GM13977 (cell line): ENCODE measurements around the gene CRADD.

Source experiments
- DNase-seq: peaks from one replicate; pipeline ENCODE4 v3.0.0; 2012; ENCODE audit warnings: low spot score
- CTCF ChIP-seq: IDR thresholded peaks from 2 replicates; pipeline ENCODE4 v1.5.1; 2012; ENCODE audit warnings: mild to moderate bottlenecking, control low read depth; ENCODE audit not compliant: insufficient read depth; ENCODE audit errors: extremely low read depth, missing control alignments
- in situ Hi-C: fragments of 300-500 bp; cut with MboI; formaldehyde crosslinking; loops from one replicate; pipeline ENCODE4 v1.12.0; 2022; ENCODE audit warnings: low sequenced_read_pairs, low pct_unique_long_range_greater_than_20kb, mixed read lengths, inconsistent platforms; ENCODE audit not compliant: unreplicated experiment

Gene CRADD

DNA sequence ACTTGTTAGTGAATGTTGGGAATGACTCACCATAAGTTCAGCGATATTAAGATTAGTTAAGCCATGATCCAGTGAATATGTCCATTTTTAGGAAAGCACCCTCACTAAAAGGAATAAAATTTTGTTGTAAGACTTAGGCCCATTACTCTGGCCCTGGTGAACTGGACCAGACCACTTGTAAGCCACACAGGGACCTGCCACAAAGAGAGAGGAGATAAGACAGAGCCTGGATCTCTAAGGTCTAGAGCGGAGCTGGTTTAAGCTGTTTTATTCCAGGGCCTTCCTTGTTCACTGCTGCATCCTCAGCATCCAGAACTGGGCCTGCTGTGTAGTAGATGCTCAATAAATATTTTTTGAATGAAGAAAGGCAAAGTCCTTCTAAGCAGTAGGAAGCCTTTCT lies 79.1 kb downstream of the CRADD start:
- DNase-seq, result no peak
- in situ Hi-C loops, result loop anchor here (25.0 kb wide), 1 partner anchor 331 kb away; no protein-coding TSS in a partner anchor

DNA sequence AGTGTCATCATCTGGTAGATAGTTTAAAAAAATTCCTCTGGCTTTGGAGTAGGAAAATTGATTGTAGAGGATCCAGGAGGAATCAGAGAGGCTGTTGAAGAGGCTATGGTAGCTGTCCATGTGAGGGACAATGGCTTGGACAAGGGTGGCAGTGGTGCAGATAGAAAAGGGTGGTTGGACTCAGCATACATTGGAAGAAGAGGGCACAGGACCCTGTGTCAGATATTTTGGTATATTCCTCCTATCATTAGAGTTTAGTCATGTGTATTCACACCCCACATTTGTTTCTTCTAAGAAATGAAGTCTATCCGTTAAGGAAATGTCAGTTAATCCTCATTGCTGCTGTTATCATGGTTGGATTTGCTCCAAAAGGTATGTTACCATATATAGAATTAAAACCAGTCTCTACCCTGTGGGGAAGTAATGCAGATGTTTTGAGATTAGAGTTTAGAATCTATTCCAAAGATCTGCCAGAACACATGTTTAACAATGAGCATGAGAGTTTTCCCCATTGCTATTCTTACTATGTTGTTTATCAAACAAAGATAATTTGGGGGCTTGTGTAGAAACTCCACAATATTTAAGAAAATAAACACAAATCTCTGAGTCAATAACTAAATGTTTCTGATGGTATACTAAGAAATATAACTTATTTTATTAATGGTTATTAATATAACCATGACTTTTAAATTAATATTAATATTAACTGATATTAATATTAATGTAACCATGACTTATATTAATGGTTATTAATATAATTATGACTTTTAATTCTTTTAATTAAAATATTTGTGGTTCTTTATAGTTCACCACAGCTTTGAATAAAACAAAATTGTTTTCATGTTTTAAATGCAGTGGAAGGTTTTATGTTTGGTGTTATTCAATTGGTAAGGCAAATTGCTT lies 80.9 kb downstream of the CRADD start:
- DNase-seq, result no peak
- TF ChIP-seq CTCF, result no peak
- in situ Hi-C loops, result loop anchor here (25.0 kb wide), 1 partner anchor 329 kb away; no protein-coding TSS in a partner anchor

More for the DNA sequence above, 79.1 kb downstream of the CRADD start:
- TF ChIP-seq CTCF, result no peak

DNA sequence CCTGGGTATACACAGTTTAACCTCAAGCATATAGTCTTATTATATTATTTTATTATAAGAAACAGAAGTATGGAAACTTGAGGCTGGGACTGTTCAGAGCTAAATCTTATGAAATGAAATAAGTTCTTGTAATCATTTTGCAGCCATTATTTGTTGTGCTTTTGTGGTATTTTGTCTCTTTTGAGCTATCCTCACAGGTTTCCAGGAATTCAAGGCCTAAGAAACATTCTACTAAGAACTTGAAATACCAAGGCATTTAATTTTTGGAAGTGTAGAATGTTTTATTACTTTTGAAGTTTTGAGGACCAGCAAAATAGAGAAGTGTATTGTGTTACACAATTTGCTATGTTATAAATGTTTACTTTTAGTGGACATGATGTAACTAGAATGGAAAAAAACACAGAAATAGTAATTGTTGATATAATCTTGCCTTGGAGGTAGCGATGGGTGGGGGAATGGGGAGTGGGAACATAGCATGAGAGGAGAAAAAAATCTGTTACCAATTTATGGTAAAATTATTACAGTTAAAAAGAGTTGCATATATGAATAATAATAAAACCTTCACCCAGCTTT lies 81.7 kb downstream of the CRADD start:
- in situ Hi-C loops, result loop anchor here (25.0 kb wide), 1 partner anchor 328 kb away; no protein-coding TSS in a partner anchor
- DNase-seq, result no peak
- TF ChIP-seq CTCF, result no peak

DNA sequence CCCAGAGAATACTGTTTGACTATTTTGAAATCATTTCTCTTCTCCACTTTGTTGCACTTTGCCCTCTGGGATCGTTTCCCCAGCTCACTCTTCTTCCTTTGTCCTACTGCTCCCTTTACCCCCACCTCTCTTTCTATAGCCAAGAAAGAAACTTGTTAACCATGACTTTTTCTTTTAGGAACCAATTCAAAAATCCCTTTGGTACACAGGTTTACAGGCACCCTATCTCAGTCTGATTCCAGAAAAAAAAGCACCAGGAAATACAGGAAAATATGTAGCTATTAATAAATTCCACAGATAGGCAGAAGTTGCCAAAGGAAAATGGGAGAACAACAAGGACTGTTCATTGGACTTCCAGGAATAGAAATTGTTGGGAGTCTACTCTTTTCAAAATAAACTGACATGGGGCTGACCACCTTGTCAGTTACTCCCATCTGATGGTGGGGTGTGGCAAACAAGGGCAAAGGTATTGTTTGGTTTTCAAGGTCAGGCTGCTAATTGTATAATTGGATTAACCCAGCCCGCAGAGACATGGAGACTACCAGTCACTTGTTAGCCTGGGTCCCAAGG lies 82.4 kb downstream of the CRADD start:
- TF ChIP-seq CTCF, result no peak
- in situ Hi-C loops, result loop anchor here (25.0 kb wide), 1 partner anchor 328 kb away; no protein-coding TSS in a partner anchor
- DNase-seq, result no peak

GRCh38 chr12:93760275-93760875 lies 83.2 kb downstream of the CRADD start:
- in situ Hi-C loops, result loop anchor here (25.0 kb wide), 1 partner anchor 327 kb away; no protein-coding TSS in a partner anchor
- DNase-seq, result no peak
- TF ChIP-seq CTCF, result no peak
